ENCODE measurements around the gene COPS4.
"Not testable (repeated sequence)": the region's sequence is repeated elsewhere in the genome, so short reads cannot be mapped to it uniquely, and the experiment has no call there.

Gene COPS4

DNA sequence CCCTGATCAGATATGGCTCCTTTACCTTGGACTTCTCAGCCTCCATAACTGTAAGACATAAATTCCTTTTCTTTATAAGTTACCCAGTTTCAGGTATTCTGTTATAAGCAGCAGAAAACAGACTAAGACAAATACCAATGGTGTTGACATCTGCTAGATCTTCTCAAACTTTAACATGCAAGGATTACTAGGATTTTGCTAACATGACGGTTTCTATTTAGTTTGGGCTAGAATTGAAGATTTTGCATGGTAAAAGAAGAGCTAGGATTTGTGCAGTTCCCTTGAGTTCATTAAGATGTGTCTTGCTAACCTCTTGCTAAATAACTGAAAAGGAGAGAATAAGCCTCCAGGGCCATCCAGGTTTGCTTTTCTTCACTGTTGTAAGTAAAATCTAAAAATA, 5.3 kb upstream of the COPS4 start:
- Histone ChIP-seq H3K4me1 (no peaks in the 10 kb centered on the region), H3K36me3 (no peaks in the 10 kb centered on the region), H3K27me3 (no peaks in the 10 kb centered on the region), H3K27ac (no peak overlapping the region), H3K4me3 (no peak overlapping the region), H3K9me3 (peaks cover 0 to 9% (median 5%) of the 10 kb centered on the region in 3 donors)
- intact Hi-C loops (cut with DNase I; ENCODE audit: low total_unique reads) = no loop called here
- TF ChIP-seq, protein P1, sequence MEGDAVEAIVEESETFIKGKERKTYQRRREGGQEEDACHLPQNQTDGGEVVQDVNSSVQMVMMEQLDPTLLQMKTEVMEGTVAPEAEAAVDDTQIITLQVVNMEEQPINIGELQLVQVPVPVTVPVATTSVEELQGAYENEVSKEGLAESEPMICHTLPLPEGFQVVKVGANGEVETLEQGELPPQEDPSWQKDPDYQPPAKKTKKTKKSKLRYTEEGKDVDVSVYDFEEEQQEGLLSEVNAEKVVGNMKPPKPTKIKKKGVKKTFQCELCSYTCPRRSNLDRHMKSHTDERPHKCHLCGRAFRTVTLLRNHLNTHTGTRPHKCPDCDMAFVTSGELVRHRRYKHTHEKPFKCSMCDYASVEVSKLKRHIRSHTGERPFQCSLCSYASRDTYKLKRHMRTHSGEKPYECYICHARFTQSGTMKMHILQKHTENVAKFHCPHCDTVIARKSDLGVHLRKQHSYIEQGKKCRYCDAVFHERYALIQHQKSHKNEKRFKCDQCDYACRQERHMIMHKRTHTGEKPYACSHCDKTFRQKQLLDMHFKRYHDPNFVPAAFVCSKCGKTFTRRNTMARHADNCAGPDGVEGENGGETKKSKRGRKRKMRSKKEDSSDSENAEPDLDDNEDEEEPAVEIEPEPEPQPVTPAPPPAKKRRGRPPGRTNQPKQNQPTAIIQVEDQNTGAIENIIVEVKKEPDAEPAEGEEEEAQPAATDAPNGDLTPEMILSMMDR (IDR thresholded peaks at IDR 0.05) = no peak
- no peak for DNase-seq

DNA sequence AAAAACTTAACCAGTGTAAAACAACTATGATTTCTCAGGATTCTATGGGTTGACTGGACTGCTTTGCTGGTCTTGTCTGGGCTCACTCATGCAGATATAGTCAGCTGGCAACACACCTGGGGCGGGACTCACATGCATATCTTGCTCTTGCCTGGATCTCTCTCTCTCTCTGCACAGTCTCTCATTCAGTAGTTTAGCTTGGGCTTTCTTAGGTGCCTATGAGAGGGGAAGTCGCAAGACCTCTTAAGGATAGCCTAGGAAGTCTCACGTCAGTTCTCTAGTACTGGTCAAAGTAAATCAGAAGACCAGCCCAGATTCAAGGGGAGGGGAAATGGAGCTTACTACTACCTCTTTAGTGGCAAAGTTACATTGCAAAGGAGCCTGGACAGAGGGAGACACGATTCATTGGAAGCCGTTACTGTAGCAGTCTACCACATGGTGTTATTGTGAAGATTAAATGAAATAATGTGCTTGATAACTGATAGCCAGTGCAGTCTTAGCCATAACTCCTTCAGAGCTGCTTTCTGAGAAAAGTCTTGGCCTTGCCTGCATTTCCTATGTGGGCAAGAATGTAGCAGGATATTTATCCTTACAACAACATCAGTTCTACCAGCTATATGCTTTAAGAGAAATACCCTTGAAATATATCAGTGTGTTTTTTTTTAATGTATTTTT, 2.1 kb downstream of the COPS4 start:
- H3K36me3 ChIP-seq = no peaks in the 10 kb centered on the region
- no peaks in the 10 kb centered on the region for H3K27me3 ChIP-seq
- peaks cover 0 to 19% (median 12%) of the 10 kb centered on the region in 4 donors for H3K4me1 ChIP-seq
- H3K9me3 ChIP-seq = no peaks in the 10 kb centered on the region
- no peak for DNase-seq
- no peak overlapping the region for H3K4me3 ChIP-seq
- intact Hi-C loops (cut with DNase I; ENCODE audit: low total_unique reads) = loop anchor here (5.0 kb wide), 1 partner anchor 245 kb away; the partner anchor contains the start of gene COQ2
- TF ChIP-seq, protein P1 (IDR thresholded peaks at IDR 0.05) = no peak
- no peak overlapping the region for H3K27ac ChIP-seq

DNA sequence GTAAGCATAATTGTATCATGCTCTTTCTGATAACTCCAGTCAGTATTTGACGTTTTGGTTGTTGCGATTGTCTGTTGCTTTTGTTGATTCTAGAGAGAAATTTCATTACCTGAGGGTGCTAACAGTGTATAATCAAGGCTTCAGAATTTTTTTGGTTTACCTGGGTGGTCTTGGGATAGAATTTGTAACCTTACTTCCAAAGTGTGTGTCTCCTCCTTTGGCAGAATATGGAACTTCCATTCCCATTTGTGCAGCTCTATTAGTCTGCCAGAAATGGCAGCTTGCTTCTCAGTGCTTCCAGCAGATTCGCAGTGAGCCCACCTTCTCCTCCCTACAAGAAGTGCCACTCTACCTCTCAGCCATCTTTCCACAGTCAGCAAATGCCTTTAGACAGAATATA, 5.3 kb downstream of the COPS4 start:
- H3K27ac ChIP-seq = no peak overlapping the region
- intact Hi-C loops (cut with DNase I; ENCODE audit: low total_unique reads) = no loop called here
- no peak overlapping the region for H3K4me3 ChIP-seq
- no peak for DNase-seq
- no peaks in the 10 kb centered on the region for H3K9me3 ChIP-seq
- H3K27me3 ChIP-seq = no peaks in the 10 kb centered on the region
- H3K36me3 ChIP-seq = no peaks in the 10 kb centered on the region
- H3K4me1 ChIP-seq = peaks cover 0 to 31% (median 16%) of the 10 kb centered on the region in 4 donors
- TF ChIP-seq, protein P1 (IDR thresholded peaks at IDR 0.05) = no peak

DNA sequence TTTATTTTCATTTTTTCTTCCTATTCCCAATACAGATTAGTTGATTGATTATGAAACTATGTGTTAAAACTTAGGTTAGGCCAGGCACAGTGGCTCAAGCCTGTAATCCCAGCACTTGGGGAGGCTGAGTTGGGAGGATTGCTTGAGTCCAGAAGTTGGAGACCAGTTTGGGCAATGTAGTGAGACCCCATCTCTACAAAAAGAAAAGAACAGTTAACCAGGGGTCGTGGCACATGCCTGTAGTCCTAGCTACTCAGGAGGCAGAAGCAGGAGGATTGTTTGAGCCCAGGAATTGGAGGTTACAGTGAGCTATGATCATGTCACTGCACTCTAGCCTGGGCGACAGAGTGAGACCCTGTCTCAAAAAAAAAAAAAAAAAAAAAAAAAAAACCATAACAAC, 8.2 kb downstream of the COPS4 start:
- H3K4me3 ChIP-seq; H3K36me3 ChIP-seq; H3K9me3 ChIP-seq; H3K27me3 ChIP-seq; DNase-seq; intact Hi-C loops (cut with DNase I; ENCODE audit: low total_unique reads): not testable (repeated sequence)
- Histone ChIP-seq H3K4me1 (peaks cover 0 to 13% (median 4%) of the 10 kb centered on the region in 4 donors), H3K27ac (peak overlapping the region in 1 of 2 donors; percentile 10)

DNA sequence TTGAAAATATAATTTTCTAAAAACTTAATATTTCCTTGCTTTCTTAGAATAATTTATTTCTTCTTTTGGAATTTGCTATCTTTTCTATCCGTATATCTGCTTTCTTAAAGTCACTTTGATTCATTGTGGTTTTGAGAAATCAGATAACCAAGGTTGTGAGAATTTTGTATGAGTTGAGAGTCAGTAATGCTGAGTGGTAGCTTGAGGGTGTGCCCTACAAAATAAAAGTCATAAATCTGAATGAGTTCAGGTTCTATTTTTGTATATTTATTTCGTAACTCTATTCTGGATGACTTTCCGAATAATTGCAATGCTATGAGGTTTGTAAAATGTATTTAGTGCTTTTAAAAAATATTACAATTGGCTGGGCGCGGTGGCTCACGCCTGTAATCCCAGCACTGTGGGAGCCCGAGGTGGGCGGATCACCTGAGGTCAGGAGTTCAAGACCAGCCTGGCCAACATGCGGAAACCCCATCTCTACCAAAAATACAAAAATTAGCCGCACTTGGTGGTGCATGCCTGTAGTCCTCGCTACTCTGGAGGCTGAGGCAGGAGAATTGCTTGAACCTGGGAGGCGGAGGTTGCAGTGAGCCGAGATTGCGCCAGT, 8.9 kb downstream of the COPS4 start:
- TF ChIP-seq, protein P1 (IDR thresholded peaks at IDR 0.05) = no peak
- Histone ChIP-seq H3K36me3 (peaks cover 0 to 4% (median 0%) of the 10 kb centered on the region in 3 donors), H3K4me3 (no peak overlapping the region), H3K9me3 (no peaks in the 10 kb centered on the region), H3K27ac (peak overlapping the region in 1 of 2 donors; percentile 62), H3K27me3 (no peaks in the 10 kb centered on the region), H3K4me1 (peaks cover 0 to 13% (median 4%) of the 10 kb centered on the region in 4 donors)
- intact Hi-C loops (cut with DNase I; ENCODE audit: low total_unique reads) = no loop called here
- no peak for DNase-seq

DNA sequence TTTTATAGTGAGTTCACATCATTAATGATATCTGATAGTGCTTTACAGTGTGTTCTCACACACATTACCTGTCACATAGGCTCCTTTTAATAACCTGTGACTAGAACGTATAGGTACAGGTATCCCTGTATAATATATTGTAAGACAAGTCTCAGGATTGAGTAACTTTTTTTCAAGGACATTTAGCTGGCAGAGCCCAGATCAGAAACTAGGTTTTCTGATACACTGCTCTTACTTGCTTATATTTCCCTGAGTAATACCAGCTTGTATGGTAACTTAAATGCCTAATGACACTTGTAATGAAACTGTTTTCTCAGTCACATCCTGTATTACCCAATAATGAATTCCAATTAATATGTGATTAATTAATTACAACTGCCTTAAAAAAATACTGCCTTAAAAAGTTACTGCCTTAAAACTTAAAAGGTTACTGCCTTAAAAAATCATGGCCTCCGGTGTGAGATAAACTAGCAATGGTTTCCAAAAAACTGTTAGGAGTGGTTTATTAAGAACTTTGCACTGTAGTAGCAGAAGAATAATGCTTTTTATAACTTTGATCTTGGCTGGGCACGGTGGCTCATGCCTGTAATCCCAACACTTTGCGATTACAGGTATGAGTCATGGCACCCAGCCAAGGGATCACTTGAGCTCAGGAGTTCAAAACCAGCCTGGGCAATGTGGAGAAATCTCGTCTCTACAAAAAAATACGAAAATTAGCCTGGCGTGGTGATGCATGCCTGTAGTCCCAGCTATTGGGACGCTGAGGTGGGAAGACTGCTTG, 11.9 kb downstream of the COPS4 start:
- intact Hi-C loops (cut with DNase I; ENCODE audit: low total_unique reads) = no loop called here
- TF ChIP-seq, protein P1 (IDR thresholded peaks at IDR 0.05) = no peak
- H3K4me3 ChIP-seq = no peak overlapping the region
- H3K36me3 ChIP-seq = peaks cover 11 to 32% (median 22%) of the 10 kb centered on the region in 3 donors
- no peak overlapping the region for H3K27ac ChIP-seq
- H3K27me3 ChIP-seq = no peaks in the 10 kb centered on the region
- H3K4me1 ChIP-seq = peaks cover 0 to 13% (median 4%) of the 10 kb centered on the region in 4 donors
- no peaks in the 10 kb centered on the region for H3K9me3 ChIP-seq
- DNase-seq = no peak

DNA sequence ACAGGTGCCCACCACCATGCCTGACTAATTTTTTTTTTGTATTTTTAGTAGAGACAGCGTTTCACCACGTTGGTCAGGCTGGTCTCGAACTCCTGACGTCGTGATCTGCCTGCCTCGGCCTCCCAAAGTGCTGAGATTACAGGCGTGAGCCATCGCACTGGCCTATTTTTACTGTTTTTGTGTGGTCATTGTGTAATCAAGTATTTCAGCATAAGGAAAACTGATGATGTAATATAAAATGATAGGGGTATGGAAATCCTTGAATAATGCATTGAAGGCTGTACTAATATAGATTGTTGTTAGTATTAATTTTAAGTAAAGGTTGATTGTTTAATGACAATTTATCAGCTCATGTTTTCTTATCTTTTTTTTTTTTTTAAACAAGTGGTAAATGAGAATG, 13.8 kb downstream of the COPS4 start:
- peaks cover 21 to 51% (median 37%) of the 10 kb centered on the region in 3 donors for H3K36me3 ChIP-seq
- intact Hi-C loops (cut with DNase I; ENCODE audit: low total_unique reads); H3K4me3 ChIP-seq; H3K9me3 ChIP-seq; DNase-seq; H3K27me3 ChIP-seq; H3K4me1 ChIP-seq; H3K27ac ChIP-seq: not testable (repeated sequence)
